ENCODE results near the gene CPLANE1.
"Not testable (repeated sequence)": the region's sequence is repeated elsewhere in the genome, so short reads cannot be mapped to it uniquely, and the experiment has no call there.

CPLANE1 gene
- total RNA-seq = 8.3 to 27.5 reads per million in 2 experiments

DNA sequence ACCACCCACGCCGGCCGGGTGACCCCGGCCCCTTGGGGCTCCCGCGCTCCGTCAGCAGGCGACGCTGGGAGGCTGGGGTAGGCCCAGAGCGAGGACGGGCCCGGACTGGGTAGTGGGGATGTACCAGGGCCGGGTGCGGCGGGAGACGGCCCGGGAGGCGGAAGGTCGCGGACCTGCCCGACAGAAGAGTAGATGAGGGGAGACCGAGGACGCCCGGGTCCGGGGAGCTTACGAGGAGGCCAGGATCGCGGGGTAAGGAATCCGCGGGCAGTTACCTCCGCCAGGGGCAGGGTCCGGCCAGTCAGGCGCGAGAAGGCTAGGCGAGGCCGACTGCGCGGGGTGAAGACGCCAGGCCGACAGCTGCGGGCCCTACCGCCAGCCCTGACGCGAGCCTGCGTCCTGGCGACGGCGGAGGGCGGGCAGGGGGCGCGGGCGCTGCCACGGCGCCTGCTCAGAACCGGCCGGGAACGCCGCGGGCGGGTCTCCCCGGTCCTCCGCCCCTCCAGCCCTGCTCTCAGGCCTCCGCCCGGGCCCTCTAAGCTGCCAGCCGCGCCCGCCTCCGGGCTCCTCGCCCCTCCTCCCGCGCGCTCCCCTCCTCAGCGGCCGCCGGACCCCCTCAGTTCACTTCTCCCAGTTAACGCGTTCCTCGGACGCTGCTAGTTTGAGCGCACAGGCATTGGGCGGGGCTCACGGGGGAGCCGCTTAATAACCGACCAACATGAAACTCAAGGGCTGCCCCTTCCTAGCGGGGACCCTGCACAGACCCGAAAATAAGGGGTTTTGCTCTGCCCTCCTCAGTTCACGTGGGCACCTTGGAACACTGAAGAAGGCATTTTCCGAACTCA is at the start of gene CPLANE1:
TSS of gene CPLANE1 (minus strand) at position 407 of the 845 bp plus-strand sequence. CDS start 1,678 bp downstream, outside the sequence.
- peak; percentile 13 for DNase-seq (ENCODE audit: low read depth)

DNA sequence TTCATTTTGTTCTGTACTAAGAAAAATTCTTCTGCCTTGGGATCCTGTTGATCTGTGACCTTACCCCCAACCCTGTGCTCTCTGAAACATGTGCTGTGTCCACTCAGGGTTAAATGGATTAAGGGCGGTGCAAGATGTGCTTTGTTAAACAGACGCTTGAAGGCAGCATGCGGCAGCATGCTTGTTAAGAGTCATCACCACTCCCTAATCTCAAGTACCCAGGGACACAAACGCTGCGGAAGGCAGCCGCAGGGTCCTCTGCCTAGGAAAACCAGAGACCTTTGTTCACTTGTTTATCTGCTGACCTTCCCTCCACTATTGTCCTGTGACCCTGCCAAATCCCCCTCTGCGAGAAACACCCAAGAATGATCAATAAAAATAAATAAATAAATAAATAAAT is 47.1 kb upstream of the CPLANE1 start:
- DNase-seq (ENCODE audit: low read depth) = not testable (repeated sequence)

DNA sequence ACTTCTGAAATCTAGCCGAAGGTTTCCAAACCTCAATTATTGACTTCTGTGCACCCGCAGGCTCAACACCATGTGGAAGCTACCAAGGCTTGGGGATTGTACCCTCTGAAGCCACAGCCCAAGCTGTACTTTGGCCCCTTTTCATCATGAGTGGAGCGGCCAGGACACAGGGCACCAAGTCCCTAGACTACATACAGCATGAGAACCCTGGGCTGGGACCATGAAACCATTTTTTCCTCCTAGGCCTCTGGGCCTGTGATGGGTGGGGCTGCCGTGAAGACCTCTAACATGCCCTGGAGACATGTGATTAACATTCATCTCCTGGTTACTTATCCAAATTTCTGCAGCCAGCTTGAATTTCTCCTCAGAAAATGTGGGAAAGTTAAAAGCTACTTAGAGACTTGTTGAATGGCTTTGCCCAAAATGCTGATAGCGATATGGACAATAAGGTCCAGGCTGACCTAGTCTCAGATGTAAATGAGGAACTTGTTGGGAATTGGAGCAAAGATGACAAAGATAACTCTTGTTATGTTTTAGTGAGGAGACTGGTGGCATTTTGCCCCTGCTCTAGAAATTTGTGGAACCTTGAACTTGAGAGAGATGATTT is 34.1 kb upstream of the CPLANE1 start:
- no peak for DNase-seq (ENCODE audit: low read depth)

DNA sequence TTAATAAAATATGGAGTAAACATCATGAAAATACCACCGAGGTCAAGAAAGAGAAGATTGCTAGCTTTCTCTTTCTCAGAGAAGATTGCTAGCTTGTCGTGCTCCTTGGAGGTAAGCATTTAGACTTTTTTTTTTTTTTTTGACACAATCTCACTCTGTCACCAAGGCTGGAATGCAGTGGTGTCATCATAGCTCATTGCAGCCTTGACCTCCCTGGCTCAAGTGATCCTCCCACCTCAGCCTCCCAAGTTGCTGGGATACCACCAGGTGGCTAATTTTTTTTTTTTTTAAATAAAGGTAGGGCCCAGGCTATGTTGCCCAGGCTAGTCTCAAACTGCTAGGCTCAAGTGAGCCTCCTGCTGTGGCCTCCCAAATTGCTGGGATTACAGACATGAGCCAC is 26.3 kb upstream of the CPLANE1 start:
- DNase-seq (ENCODE audit: low read depth) = no peak

DNA sequence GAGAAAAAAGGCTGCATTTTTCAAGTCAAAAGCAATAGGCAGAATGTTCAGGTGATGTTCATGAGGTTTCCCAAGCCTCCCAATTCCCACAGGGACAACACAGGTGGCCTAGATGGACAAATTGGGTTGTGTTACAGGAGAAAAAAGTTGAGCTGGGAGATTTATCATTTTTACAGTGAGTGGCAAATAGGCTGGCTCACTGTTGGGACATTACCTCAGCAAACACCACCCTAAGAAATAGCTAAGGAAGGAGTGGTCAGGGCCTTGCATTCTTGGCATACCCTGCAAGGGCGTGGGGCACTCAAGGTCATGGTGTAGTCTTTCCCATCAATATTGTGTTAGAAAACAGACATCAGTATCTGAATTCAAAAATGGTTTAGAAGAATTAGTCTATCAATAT is 23.3 kb upstream of the CPLANE1 start:
- no peak for DNase-seq (ENCODE audit: low read depth)

DNA sequence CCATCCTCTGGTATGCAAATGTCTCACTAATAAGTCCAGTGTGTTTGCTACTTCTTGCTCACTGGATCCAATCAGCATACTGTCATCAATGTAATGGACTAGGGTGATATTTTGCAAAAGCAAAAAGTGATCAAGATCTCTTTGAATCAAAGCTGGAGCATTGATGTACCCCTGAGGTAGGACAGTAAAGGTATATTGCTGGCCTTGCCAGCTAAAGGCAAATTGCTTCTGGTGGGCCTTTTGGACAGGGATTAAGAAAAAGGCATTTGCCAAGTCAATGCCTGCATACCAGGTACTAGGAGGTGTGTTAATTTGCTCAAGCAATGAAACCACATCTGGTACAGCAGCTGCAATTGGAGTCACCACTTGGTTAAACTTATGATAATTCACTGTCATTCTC is 18.9 kb upstream of the CPLANE1 start:
- DNase-seq (ENCODE audit: low read depth) = not testable (repeated sequence)

DNA sequence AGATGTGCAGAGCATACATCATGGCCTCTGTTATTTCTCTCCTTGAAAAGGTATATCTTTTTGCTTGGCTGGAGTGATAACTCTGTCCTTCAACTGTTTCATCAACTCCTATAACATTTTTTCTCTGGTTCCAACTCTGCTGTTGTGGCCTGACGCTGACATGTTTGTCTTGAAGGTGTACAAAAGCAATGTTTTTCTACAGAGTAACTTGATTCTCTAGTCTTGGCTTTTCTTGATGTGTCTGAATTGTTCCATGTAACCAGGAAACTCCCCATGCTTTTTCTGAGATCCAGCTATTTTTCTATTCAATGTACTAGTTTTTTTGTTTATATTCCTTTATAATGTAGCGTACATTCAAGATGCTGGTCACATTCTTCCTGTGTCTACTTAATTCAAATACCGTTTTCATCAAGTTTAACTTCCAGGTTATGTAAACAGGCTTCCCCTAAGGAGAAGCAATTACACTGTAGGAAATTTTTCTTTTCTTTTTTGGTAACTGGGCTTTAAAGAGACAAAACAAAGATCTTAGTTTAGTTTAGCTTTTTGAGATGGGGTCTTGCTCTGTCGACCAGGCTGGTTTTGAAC is 6.7 kb upstream of the CPLANE1 start:
- no peak for DNase-seq (ENCODE audit: low read depth)

DNA sequence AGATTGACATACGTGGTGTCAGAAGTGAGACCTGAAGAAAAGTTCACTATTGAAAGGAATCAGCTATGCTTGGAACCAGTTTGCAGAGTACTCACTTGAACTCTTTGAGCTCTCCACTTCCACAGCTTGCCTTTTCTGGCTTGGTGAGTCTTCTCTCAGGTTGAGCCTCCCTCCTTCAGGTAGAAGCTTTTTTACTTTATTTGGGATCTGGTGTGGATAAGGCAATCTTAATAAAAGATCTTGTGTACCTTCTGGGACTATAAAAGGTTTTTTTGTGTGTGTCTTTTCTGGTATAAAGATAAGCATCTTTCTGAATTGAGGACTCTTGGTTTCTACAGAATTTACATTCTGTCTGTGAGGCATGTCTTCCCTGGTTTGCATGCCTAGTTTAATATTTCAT is 5.4 kb upstream of the CPLANE1 start:
- no peak for DNase-seq (ENCODE audit: low read depth)

DNA sequence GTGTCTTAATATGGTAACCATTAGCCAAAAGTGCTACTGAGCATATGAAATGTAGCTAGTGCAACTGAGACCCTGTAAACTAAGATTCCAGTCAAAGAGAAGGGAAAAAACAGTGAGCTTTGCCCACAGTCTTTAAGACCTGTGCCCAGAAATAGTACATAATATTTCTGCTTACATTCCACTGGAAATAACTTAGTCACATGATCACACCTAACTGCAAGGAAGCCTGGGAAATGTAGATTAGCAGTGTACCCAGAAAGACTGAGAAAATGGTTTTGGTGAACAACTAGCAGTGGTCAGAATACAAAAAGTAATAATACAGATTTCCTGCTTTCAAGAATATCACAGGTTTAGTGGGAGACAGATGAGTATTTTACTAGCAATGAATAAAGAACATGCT is 2.5 kb upstream of the CPLANE1 start:
- DNase-seq (ENCODE audit: low read depth) = no peak

DNA sequence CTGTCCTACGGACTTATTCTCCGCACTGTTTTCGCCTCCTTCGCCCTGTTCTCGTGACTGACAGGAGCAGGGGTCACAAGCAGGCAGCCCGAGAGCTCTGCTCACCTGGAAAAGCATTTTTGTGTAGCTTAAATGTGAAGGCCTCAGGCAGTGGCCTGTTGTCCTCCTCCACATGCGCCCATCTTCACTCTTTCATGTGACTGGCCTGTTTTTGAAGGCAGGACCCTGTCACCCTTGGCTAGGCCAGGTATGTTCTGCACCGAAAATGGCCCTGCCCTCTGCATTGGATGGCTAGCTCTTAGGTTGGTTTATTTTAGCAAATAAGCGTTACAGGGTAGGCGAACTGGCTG is 614 bp upstream of the CPLANE1 start:
- DNase-seq (ENCODE audit: low read depth) = no peak

DNA sequence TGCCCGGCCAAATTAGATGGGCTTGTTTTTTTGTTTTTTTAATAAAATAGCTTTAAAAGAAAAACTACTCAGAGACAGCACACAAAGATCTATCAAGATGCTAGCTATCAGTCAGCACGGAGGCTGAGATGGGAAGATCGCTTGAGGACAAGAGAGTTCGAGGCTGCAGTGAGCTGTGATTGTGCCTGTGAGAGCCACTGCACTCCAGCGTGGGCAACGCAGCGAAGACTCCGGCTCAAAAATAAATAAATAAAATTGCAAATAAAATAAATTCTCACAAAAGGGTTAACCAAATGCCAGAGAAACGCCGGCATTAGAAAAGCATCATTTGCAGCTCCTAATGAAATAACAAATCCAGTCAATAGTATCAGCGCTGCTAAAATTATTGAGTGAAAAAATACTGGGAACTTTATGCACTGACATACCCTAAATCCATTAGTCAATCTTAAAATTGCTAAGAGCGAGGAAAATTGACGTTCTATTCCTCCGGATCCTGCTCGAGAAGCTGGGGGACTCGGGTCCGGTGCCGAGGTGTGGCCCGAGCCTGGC is 681 bp downstream of the CPLANE1 start:
- DNase-seq (ENCODE audit: low read depth) = no peak

DNA sequence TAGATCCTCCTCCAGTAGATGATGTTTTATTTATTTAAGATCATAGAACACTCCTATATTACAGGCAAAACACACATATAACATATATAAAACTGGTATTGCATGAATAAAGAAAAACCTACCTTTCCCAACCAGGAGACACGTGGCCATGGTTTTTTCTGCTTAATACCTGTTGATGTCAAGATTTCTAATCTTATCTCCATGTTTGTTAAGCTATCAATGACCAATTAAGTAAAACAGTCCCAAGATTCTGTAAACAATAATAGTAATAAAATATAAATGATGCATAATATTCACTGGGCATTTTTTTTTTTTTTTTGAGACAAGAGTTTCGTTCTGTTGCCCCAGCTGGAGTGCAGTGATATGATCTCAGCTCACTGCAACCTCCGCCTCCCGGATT is 1.7 kb downstream of the CPLANE1 start:
- no peak for DNase-seq (ENCODE audit: low read depth)

DNA sequence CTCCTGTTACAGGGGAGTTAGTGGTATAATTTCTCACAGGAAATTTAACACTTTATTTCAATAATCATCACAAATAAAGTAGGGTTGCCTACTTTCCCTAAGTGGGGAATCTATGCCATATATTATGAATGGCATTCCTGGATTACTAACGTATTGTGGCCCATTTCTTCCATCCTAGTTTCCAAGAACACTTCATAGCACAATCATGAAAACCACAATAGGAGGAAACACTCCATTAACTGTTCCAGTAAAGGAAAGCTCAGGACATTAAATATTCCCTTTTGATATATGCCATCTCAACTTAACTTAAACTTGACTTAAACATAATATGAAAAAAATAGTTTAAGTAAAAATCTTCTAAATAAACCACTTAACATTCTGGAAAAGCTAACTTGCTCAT is 2.1 kb downstream of the CPLANE1 start:
- DNase-seq (ENCODE audit: low read depth) = no peak

DNA sequence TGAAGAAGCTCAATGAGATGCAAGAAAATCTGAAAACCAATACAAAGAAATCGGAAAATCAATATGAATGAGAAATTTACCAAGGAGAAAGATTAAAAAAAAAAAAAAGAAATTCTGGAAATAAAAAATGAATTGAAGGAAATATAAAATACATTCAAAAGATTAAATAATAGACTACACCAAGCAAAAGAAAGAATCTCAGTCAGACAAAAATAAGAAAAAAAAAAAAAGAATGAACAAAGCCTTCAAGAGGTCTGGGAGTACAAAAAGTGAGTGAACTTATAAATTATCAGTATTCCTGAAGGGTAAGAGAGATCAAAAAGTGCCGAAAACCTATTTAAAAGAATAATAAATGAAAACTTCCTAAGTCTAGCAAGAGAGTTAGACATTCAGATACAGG is 14.9 kb downstream of the CPLANE1 start:
- DNase-seq (ENCODE audit: low read depth) = no peak

DNA sequence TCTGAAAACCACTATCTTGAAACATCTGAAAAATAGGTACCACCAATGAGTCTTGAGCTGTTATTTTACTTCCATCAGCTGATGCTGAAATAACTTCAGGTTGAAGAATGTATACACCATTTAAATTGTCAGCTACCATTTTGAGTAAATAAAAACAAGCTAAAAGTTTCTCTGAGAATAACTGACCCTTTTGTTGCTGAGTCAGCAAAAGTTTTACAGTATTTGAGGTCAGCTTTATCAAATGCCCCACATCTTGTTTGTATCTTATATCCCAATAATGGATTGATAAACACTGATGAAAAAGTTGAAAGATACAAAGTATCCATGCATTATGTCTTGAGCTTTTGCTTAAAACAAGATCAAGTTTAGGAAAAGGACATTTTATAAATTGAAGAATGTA is 22.8 kb downstream of the CPLANE1 start:
- DNase-seq (ENCODE audit: low read depth) = no peak

DNA sequence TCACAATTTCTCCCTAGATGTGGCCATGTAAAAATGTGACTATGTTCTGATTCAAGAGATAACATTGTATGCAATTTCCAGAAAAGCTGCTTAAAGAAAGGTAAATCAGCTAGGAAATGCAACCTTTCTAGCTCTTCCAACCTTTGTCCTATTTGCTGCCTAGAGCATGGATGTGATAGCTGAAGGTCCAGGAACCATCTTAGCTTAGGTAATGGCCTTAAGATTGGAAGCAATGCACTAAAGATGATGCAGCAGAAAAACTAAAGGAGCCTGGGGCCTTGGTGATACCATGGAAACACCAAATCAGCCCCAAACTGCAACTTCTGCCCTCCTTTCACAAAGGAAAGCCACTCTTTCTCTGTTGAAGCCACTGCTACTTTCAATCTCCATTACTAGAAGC is 27.0 kb downstream of the CPLANE1 start:
- no peak for DNase-seq (ENCODE audit: low read depth)

DNA sequence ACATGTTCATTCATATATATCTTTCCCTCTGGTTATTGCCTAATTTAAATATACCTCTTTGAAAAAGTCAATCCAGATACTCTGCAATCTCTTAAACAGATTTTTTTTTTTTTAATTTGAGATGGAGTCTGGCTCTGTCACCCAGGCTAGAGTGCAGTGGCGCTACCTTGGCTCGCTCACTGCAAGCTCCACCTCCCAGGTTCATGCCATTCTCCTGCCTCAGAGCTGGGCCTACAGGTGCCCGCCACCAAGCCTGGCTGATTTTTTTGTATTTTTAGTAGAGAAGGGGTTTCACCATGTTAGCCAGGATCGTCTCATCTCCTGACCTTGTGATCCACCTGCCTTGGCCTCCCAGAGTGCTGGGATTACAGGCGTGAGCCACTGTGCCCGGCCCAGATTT is 28.8 kb downstream of the CPLANE1 start:
- DNase-seq (ENCODE audit: low read depth) = not testable (repeated sequence)

DNA sequence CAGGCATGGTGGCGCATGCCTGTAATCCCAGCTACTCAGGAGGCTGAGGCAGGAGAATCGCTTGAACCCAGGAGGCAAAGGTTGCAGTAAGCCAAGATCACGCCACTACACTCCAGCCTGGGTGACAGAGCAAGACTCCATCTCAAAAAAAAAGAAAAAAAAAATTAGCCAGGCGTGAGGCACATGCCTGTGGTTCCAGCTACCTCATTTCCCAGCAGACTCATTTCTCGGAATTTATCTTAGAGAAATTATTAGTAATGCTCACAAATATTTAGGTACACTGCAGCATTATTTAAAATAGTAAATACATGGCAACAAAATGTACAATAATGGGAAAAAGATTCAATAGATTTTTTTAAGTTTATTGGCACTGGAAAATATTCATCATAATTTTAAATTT is 29.8 kb downstream of the CPLANE1 start:
- not testable (repeated sequence) for DNase-seq (ENCODE audit: low read depth)

DNA sequence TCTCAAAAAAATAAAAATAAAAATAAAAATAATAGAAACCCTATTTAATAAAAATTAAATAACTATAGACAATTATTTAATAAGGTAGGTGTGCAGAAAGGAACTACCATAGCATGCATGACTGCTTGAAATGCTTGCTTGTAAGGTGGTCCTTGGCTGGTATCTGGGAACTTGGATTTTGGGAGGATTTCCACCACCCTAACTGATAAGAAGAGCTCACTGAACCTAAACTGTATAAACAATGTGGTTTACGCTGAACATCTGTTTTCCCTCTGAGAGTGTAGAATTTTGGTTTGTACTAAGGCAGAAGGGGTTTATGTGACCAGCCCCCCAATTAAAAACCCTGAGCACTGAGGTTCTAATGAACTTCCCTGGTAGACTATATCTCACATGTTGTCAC is 31.2 kb downstream of the CPLANE1 start:
- DNase-seq (ENCODE audit: low read depth) = no peak

DNA sequence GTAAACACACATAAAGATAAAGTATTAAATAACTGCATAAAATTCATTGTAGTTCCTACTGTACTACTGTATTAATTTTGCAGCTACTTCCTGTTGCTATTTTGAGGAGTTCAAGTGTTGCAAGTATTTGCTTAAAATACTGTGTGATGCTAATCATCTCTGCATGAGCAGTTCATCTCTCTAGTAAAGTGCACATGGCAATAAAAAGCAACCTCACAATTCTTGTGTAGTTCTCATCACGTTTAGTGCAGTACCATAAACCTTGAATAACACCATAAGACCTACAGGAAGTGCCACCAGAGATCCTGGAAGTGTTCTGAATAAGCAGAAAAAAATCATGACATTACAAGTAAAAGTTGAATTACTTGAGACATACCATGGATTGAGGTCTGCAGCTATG is 34.6 kb downstream of the CPLANE1 start:
- DNase-seq (ENCODE audit: low read depth) = no peak

DNA sequence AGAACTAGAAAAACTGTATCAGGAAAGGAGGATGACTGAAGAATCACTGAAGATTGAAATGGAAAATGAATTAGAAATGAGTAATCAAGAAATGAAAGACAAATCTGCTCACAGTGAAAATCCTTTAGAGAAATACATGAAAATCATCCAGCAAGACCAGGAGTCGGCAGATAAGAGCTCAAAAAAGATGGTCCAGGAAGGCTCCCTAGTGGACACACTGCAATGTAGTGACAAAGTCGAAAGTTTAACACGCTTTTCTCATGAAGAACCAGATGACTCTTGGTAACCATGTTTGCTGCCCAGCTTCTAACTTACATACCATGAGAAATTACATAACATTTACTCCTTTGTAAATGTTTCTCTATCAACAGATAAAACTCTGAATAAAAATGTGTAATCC is 37.1 kb downstream of the CPLANE1 start:
- no peak for DNase-seq (ENCODE audit: low read depth)

DNA sequence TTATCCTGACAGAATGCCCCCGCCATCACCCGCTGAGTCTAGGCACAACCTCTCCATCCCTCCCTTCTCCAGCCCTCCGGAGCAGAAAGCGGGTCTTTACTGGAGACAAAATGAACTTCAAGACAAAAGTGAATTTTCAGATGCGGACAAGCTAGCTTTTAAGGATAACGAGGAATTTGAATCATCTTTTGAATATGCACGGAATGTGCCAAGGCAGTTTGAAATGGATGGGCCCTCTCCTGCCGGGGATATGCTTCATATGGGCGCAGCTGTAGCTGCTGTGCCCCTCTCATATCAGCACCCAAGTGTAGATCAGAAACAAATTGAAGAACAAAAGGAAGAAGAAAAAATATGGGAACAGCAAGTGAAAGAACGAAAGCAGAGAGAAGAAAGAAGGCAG is 37.5 kb downstream of the CPLANE1 start:
- no peak for DNase-seq (ENCODE audit: low read depth)
